Activated naive CD4-positive, alpha-beta T cell treated with anti-CD3 and anti-CD28 coated beads, Interleukin-2, amount 10 ng/mL, durations not matched to agents 7 days and 5 days (primary cell): Measurements from ENCODE around the gene ANXA6.

Experiments used
- CTCF ChIA-PET: fragments of 350-600 bp; sonication (Branson Sonifier 250); formaldehyde crosslinking; loops from one replicate; lab custom pipeline; 2021; ENCODE audit warnings: antibody characterized with exemption; lab: Charles Lee
- DNase-seq: peaks from one replicate; pipeline ENCODE4 v3.0.0-alpha.2; 2020
- H3K27ac Mint-ChIP-seq: one replicate; pipeline ENCODE4 v1.8.0; 2021; ENCODE audit warnings: mild to moderate bottlenecking, moderate library complexity, mixed read lengths
- H3K27me3 Mint-ChIP-seq: one replicate; pipeline ENCODE4 v1.8.0; 2021; ENCODE audit warnings: mild to moderate bottlenecking, mixed read lengths
- H3K36me3 Mint-ChIP-seq: one replicate; pipeline ENCODE4 v1.8.0; 2021; ENCODE audit warnings: mixed read lengths
- H3K4me1 Mint-ChIP-seq: one replicate; pipeline ENCODE4 v1.8.0; 2021; ENCODE audit warnings: mixed read lengths
- H3K4me3 Mint-ChIP-seq: one replicate; pipeline ENCODE4 v1.8.0; 2021; ENCODE audit warnings: mild to moderate bottlenecking, moderate library complexity, mixed read lengths
- H3K9me3 Mint-ChIP-seq: one replicate; pipeline ENCODE4 v1.8.0; 2021; ENCODE audit warnings: mixed read lengths

Gene ANXA6

GRCh38 chr5:151107738-151108520 lies 49.6 kb downstream of the ANXA6 start:
- no peaks in the 10 kb centered on the region for H3K9me3 Mint-ChIP-seq
- CTCF ChIA-PET: interaction anchor here (1.5 to 2.4 kb wide), 2 partner anchors 18 to 59 kb away, joined by 4 to 13 read pairs; no protein-coding TSS in a partner anchor
- H3K4me1 Mint-ChIP-seq: no peaks in the 10 kb centered on the region
- H3K27me3 Mint-ChIP-seq: no peaks in the 10 kb centered on the region
- H3K27ac Mint-ChIP-seq: no peak overlapping the region
- H3K36me3 Mint-ChIP-seq: peaks cover 68% of the 10 kb centered on the region
- no peak overlapping the region for H3K4me3 Mint-ChIP-seq
- no peak for DNase-seq

GRCh38 chr5:151107084-151107483 lies 50.5 kb downstream of the ANXA6 start:
- no peak for DNase-seq
- Mint-ChIP-seq H3K36me3 (peaks cover 66% of the 10 kb centered on the region), H3K27ac (no peak overlapping the region), H3K4me3 (no peak overlapping the region), H3K9me3 (no peaks in the 10 kb centered on the region), H3K27me3 (no peaks in the 10 kb centered on the region), H3K4me1 (no peaks in the 10 kb centered on the region)
- CTCF ChIA-PET: interaction anchor here (2.4 kb wide), 1 partner anchor 9 kb away, joined by 18 read pairs; no protein-coding TSS in a partner anchor

GRCh38 chr5:151106509-151106908 lies 51.1 kb downstream of the ANXA6 start:
- H3K27ac Mint-ChIP-seq: no peak overlapping the region
- no peak overlapping the region for H3K4me3 Mint-ChIP-seq
- H3K27me3 Mint-ChIP-seq: no peaks in the 10 kb centered on the region
- DNase-seq: no peak
- no peaks in the 10 kb centered on the region for H3K9me3 Mint-ChIP-seq
- H3K4me1 Mint-ChIP-seq: peaks cover 3% of the 10 kb centered on the region
- CTCF ChIA-PET: interaction anchor here (0.8 to 2.4 kb wide), 2 partner anchors 9 to 66 kb away, joined by 3 to 18 read pairs; no protein-coding TSS in a partner anchor
- H3K36me3 Mint-ChIP-seq: peaks cover 72% of the 10 kb centered on the region

- Mint-ChIP-seq H3K27me3 (no peaks in the 10 kb centered on the region), H3K36me3 (peaks cover 74% of the 10 kb centered on the region), H3K4me3 (no peak overlapping the region), H3K9me3 (no peaks in the 10 kb centered on the region), H3K4me1 (peaks cover 3% of the 10 kb centered on the region), H3K27ac (no peak overlapping the region)
- CTCF ChIA-PET: interaction anchor here (0.8 to 2.4 kb wide), 2 partner anchors 10 to 65 kb away, joined by 3 to 18 read pairs; no protein-coding TSS in a partner anchor
- no peak for DNase-seq
Observed at GRCh38 chr5:151106043-151106442, 51.5 kb downstream of the ANXA6 start.

- H3K27ac Mint-ChIP-seq: peak overlapping the region; percentile 39
- no peaks in the 10 kb centered on the region for H3K27me3 Mint-ChIP-seq
Observed at GRCh38 chr5:151105561-151105960, 52.0 kb downstream of the ANXA6 start.

GRCh38 chr5:151104795-151105194 lies 52.8 kb downstream of the ANXA6 start:
- peaks cover 13% of the 10 kb centered on the region for H3K4me1 Mint-ChIP-seq
- no peak overlapping the region for H3K27ac Mint-ChIP-seq
- no peaks in the 10 kb centered on the region for H3K27me3 Mint-ChIP-seq
- no peaks in the 10 kb centered on the region for H3K9me3 Mint-ChIP-seq
- CTCF ChIA-PET: interaction anchor here (0.7 to 2.4 kb wide), 4 partner anchors 11 to 57 kb away, joined by 3 to 18 read pairs (median 5); no protein-coding TSS in a partner anchor
- H3K36me3 Mint-ChIP-seq: peaks cover 74% of the 10 kb centered on the region
- no peak overlapping the region for H3K4me3 Mint-ChIP-seq
- no peak for DNase-seq

More at GRCh38 chr5:151105561-151105960, 52.0 kb downstream of the ANXA6 start:
- DNase-seq: no peak
- H3K36me3 Mint-ChIP-seq: peaks cover 75% of the 10 kb centered on the region
- no peak overlapping the region for H3K4me3 Mint-ChIP-seq
- CTCF ChIA-PET: interaction anchor here (1.4 to 2.4 kb wide), 2 partner anchors 10 to 54 kb away, joined by 6 to 18 read pairs; no protein-coding TSS in a partner anchor
- H3K9me3 Mint-ChIP-seq: no peaks in the 10 kb centered on the region
- peaks cover 5% of the 10 kb centered on the region for H3K4me1 Mint-ChIP-seq

GRCh38 chr5:151101746-151102145 lies 55.8 kb downstream of the ANXA6 start:
- CTCF ChIA-PET: no interaction called here

GRCh38 chr5:151101151-151101550 lies 56.4 kb downstream of the ANXA6 start:
- Mint-ChIP-seq H3K36me3 (peaks cover 67% of the 10 kb centered on the region), H3K27ac (no peak overlapping the region), H3K4me1 (peaks cover 46% of the 10 kb centered on the region)

More at GRCh38 chr5:151101746-151102145, 55.8 kb downstream of the ANXA6 start:
- Mint-ChIP-seq H3K4me3 (no peak overlapping the region), H3K9me3 (no peaks in the 10 kb centered on the region), H3K4me1 (peaks cover 40% of the 10 kb centered on the region), H3K27ac (peak overlapping the region; percentile 29), H3K27me3 (no peaks in the 10 kb centered on the region), H3K36me3 (peaks cover 69% of the 10 kb centered on the region)
- no peak for DNase-seq

GRCh38 chr5:151100681-151101080 lies 56.9 kb downstream of the ANXA6 start:
- no peak overlapping the region for H3K4me3 Mint-ChIP-seq
- H3K4me1 Mint-ChIP-seq: peaks cover 51% of the 10 kb centered on the region
- H3K27ac Mint-ChIP-seq: no peak overlapping the region
- no peaks in the 10 kb centered on the region for H3K27me3 Mint-ChIP-seq
- no peak for DNase-seq
- H3K36me3 Mint-ChIP-seq: peaks cover 69% of the 10 kb centered on the region
- CTCF ChIA-PET: interaction anchor here (3.6 to 4.4 kb wide), 2 partner anchors 14 to 19 kb away, joined by 11 to 43 read pairs; partner anchors contain the start of gene TNIP1
- H3K9me3 Mint-ChIP-seq: no peaks in the 10 kb centered on the region

More at GRCh38 chr5:151101151-151101550, 56.4 kb downstream of the ANXA6 start:
- no peaks in the 10 kb centered on the region for H3K9me3 Mint-ChIP-seq
- CTCF ChIA-PET: no interaction called here
- no peak overlapping the region for H3K4me3 Mint-ChIP-seq
- no peak for DNase-seq
- no peaks in the 10 kb centered on the region for H3K27me3 Mint-ChIP-seq

GRCh38 chr5:151098768-151099121 lies 58.8 kb downstream of the ANXA6 start:
- Mint-ChIP-seq H3K27me3 (no peaks in the 10 kb centered on the region), H3K4me1 (peaks cover 70% of the 10 kb centered on the region), H3K9me3 (no peaks in the 10 kb centered on the region), H3K4me3 (no peak overlapping the region), H3K27ac (peak overlapping the region; percentile 61), H3K36me3 (peaks cover 67% of the 10 kb centered on the region)
- CTCF ChIA-PET: interaction anchor here (0.8 to 4.4 kb wide), 9 partner anchors 8 to 67 kb away, joined by 3 to 43 read pairs (median 11); partner anchors contain the start of gene TNIP1
- DNase-seq: no peak

GRCh38 chr5:151097820-151098767 lies 59.5 kb downstream of the ANXA6 start:
- H3K4me3 Mint-ChIP-seq: no peak overlapping the region
- peak overlapping the region; percentile 61 for H3K27ac Mint-ChIP-seq
- peaks cover 63% of the 10 kb centered on the region for H3K36me3 Mint-ChIP-seq
- no peaks in the 10 kb centered on the region for H3K9me3 Mint-ChIP-seq
- H3K4me1 Mint-ChIP-seq: peaks cover 77% of the 10 kb centered on the region
- peak; percentile 35 for DNase-seq
- H3K27me3 Mint-ChIP-seq: no peaks in the 10 kb centered on the region
- CTCF ChIA-PET: interaction anchor here (1.5 to 4.4 kb wide), 8 partner anchors 8 to 67 kb away, joined by 5 to 43 read pairs (median 12); partner anchors contain the start of gene TNIP1

GRCh38 chr5:151097061-151097460 lies 60.5 kb downstream of the ANXA6 start:
- DNase-seq: no peak
- H3K4me1 Mint-ChIP-seq: peaks cover 84% of the 10 kb centered on the region
- H3K27ac Mint-ChIP-seq: peak overlapping the region; percentile 40
- H3K4me3 Mint-ChIP-seq: no peak overlapping the region
- no peaks in the 10 kb centered on the region for H3K27me3 Mint-ChIP-seq
- peaks cover 59% of the 10 kb centered on the region for H3K36me3 Mint-ChIP-seq
- CTCF ChIA-PET: interaction anchor here (0.6 to 4.4 kb wide), 6 partner anchors 16 to 371 kb away, joined by 3 to 43 read pairs (median 8); partner anchors contain the start of gene TNIP1
- no peaks in the 10 kb centered on the region for H3K9me3 Mint-ChIP-seq

- peaks cover 5% of the 10 kb centered on the region for H3K27me3 Mint-ChIP-seq
- no peak for DNase-seq
- CTCF ChIA-PET: interaction anchor here (1.4 to 4.4 kb wide), 3 partner anchors 19 to 69 kb away, joined by 5 to 43 read pairs (median 5); no protein-coding TSS in a partner anchor
- peak overlapping the region; percentile 37 for H3K27ac Mint-ChIP-seq
- peaks cover 84% of the 10 kb centered on the region for H3K4me1 Mint-ChIP-seq
- H3K36me3 Mint-ChIP-seq: peaks cover 53% of the 10 kb centered on the region
- no peaks in the 10 kb centered on the region for H3K9me3 Mint-ChIP-seq
- no peak overlapping the region for H3K4me3 Mint-ChIP-seq
Observed at GRCh38 chr5:151096001-151096373, 61.6 kb downstream of the ANXA6 start.
